HG02884 (cell line): ENCODE results near the gene ADCK1.
"Not testable (repeated sequence)": the region's sequence is repeated elsewhere in the genome, so short reads cannot be mapped to it uniquely, and the experiment has no call there.

ENCODE experiments used
- ATAC-seq: cut with Tn5 transposase; IDR thresholded peaks from one replicate; pipeline ENCODE4 v1.9.1; 2021; ENCODE audit warnings: mild to moderate bottlenecking, moderate library complexity; ENCODE audit not compliant: unreplicated experiment

Gene ADCK1

GRCh38 chr14:77892890-77893484 lies 93.1 kb downstream of the ADCK1 start:
- ATAC-seq, result no peak

- ATAC-seq, result no peak
Measured at GRCh38 chr14:77897374-77897773, 97.5 kb downstream of the ADCK1 start.

- ATAC-seq, result no peak
Measured at GRCh38 chr14:77902811-77903210, 102.9 kb downstream of the ADCK1 start.

- no peak for ATAC-seq
Measured at GRCh38 chr14:77903221-77903620, 103.3 kb downstream of the ADCK1 start.

GRCh38 chr14:77903937-77904617 lies 104.2 kb downstream of the ADCK1 start:
- ATAC-seq, result no peak

DNA sequence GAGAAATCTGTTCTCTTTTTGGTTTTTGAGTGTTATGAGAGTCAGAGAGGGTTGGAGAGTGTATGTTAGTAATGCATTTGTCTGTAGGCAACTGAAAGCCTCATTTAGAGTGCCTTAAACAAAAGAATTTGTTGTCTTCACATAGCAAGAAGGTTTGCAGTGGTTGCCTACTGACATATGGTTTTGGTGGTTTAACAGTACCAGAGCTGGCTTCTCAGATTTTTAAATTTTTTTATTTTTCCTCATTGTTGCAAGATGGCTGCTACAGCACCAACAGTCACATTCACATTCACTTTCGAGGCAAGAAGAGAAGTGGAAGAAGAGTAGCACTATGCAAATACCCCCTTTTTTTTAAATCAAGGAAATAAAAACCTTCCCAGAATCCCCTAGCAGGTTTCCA lies 106.5 kb downstream of the ADCK1 start:
- ATAC-seq, result no peak

GRCh38 chr14:77908847-77909246 lies 108.9 kb downstream of the ADCK1 start:
- ATAC-seq, result no peak

DNA sequence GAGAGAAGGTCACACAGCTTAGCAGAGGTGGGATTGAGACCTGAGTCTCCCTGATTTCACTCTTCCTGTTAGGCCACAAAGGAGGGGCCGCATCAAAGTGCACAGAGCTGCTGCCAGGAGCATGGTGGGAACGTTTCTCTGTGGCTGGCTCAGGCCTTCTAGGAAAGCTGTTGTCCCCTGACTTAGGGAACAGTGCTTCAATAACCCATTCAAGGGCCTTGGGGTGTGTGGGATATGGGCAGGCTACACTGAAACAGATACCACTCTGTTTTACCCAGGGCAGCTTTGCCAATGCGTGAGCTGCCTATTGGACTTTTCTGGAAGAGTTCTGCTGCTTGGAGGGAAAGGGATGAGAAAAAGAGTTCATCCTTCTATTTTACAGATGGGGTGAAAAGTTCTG lies 110.0 kb downstream of the ADCK1 start:
- no peak for ATAC-seq

DNA sequence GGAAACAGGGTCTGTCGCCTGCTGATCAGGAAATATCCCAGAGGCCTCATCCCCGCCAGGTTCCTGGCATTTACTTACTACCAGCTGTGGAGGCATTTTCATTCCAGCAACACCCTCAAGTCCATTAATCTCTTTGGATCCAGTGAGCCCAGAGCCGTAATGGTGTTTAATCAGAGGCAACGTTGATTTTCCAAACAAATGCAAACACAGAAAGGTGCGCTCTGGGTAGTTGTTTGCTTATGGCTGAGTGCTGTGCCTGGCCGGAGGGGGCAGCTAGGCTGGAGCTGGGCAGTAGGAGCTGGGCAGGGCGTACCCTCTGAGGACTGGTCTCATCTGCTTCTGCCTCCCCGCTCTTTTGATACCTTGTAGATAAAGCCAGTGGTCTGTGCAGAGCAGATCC lies 110.6 kb downstream of the ADCK1 start:
- ATAC-seq, result no peak

GRCh38 chr14:77911356-77911755 lies 111.4 kb downstream of the ADCK1 start:
- ATAC-seq, result no peak

- no peak for ATAC-seq
Measured at GRCh38 chr14:77912754-77913556, 113.0 kb downstream of the ADCK1 start.

DNA sequence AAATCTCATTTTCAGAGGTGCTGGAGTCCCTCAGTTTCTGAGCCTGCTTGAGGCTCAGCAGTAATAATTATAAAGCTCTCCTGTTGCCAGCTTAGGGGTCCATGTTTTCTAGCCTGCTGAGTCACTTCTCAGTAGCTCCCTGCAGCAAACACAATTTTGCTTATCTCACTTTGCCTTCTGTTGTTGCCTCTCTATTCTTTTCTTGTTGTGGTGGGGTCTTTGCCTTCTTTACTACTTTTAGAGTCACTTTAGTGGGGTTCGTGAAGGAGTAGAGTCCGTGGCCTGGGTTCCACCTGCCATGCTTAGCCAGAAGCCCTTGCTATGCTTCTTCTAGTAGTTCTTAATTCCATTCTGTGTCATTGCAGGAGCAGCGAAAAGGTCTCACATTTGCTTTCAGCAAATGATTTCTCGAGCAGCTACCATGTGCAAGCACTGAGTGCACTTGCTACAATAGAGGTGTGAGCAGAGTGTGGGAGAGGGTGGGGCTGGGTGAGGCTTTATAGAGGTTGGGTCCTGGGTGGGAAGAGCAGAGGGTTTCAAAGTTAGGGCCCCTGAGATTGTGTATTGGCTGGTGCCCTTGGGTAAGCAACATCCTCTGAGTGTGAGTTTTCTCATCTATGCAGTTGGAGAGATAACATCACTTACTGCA lies 114.3 kb downstream of the ADCK1 start:
- no peak for ATAC-seq

DNA sequence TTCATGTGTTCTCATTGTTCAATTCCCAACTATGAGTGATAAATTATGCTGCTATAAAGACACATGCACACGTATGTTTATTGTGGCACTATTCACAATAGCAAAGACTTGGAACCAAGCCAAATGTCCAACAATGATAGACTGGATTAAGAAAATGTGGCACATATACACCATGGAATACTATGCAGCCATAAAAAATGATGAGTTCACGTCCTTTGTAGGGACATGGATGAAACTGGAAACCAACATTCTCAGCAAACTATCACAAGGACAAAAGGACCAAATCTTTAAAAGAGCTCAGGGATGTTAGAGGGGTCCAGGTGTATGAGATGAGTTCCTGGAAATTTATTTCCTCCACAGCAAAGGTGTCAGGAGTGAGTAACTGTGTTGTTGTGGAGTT lies 115.5 kb downstream of the ADCK1 start:
- ATAC-seq, result not testable (repeated sequence)

GRCh38 chr14:77917491-77918201 lies 117.7 kb downstream of the ADCK1 start:
- ATAC-seq, result no peak

DNA sequence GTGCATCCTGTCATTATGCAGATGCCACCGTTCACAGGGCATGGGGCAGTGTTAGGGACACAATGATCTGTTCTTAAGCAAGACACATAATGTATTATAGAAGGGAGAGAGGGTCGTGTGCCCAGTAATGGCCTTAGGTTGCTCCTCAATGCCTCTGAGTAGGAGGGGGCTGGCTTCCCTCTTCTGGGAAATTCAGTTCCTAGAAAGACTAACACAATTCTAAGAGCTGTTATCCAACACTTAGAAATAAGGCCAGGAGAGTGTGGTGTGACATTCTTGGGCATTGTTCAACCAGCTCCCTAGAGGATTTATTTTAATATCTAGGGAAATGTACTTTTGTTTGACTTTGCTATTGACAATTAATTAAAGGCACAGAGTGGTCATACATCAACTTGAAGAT lies 118.5 kb downstream of the ADCK1 start:
- ATAC-seq, result no peak

- ATAC-seq, result no peak
Measured at GRCh38 chr14:77920312-77920711, 120.4 kb downstream of the ADCK1 start.

GRCh38 chr14:77921818-77922217 lies 121.9 kb downstream of the ADCK1 start:
- no peak for ATAC-seq

DNA sequence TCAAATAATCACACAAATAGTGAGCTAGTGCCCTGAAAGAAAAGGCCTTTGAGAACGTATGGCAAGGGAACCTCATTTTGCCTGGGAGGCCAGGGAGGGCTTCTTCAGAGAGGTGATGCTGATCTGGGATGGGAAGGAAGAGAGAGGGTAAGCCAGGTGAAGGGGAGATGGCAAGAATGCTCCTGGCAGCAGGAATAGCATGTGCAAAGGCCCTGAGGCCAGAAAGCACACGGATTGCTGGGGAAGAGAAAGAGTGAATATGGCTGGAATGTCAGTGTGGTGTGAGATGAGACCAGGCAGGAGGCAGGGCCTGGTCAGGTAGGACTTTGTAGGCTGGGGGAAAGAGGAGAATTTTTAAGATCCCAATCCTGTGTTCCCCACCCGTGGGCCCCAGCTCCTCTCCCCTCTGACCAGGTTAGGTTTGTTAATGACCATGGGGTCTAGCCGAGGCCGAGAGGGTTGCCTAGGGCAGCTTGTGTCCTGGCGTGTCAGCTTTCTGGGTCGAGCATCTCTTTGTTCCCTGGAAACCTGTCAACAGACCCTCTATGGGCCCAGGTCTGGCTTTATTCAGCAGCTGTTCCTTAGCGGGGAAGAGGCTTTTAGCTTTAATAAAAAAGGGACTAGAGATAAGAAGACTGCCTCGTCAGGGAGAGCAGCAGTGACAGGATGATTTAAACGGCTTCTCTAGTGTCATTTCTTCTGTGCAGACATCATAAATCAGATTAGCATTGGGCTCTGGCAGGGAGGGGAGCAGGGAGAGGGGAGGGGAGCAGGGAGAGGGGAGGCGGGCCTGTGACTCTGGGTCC lies 123.4 kb downstream of the ADCK1 start:
- ATAC-seq, result no peak

DNA sequence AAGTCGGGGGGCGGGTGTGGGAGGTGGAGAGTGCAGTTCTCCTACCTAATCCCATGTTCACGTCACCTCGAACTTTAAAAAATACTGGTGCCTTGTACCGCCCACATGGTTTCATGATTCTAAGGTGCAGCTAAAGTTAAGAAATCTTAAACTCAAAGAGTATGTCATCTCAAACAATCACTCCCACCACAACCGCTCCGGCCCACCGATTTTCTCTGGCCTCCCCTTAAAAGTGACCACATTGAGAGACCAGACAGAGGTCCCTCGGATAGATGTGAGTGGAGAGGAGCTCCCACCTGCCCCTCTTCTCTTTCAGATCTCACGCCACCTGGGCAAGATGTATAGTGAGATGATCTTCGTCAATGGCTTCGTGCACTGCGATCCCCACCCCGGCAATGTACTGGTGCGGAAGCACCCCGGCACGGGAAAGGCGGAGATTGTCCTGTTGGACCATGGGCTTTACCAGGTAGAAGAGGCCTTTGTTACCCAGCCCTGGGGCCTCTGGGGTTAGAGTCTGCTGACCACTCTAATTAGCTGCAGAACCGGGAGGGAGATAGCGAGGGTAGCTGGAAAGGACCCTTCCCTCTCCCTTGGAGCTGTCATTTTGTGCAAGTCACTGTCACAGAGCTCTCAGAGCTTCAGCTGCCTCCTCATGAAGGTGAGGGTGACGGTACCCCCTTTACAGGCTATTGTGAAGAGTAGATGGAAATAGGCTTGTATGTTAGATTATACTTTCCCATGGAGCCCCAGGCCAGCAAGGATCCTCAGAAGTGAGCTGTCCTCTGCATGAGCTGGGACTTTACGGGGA lies 124.4 kb downstream of the ADCK1 start:
- no peak for ATAC-seq
